GM23248 (cell line): ENCODE results near the gene AK8.
"Not testable (repeated sequence)": the region's sequence is repeated elsewhere in the genome, so short reads cannot be mapped to it uniquely, and the experiment has no call there.

ENCODE experiments used
- EZH2 ChIP-seq: fragments of 200-600 bp; sonication (generic); IDR thresholded peaks from 2 replicates; pipeline ENCODE4 v1.6.1; 2018; ENCODE audit warnings: antibody characterized with exemption, mild to moderate bottlenecking; ENCODE audit not compliant: insufficient read depth, poor library complexity, severe bottlenecking
- EZH2phosphoT487 ChIP-seq: fragments of 200-600 bp; sonication (generic); IDR thresholded peaks from 2 replicates; pipeline ENCODE4 v1.6.1; 2018; ENCODE audit warnings: antibody characterized with exemption, moderate library complexity, mild to moderate bottlenecking, low read depth; ENCODE audit not compliant: insufficient read depth

- not testable (repeated sequence) for TF ChIP-seq EZH2, EZH2phosphoT487
Measured at GRCh38 chr9:132718381-132718928, 159.6 kb downstream of the AK8 start.
